Activated CD4-positive, alpha-beta memory T cell treated with anti-CD3 and anti-CD28 coated beads, Interleukin-2, amount 10 ng/mL, durations not matched to agents 7 days and 5 days (primary cell): ENCODE measurements around the gene CCL4. TPM values are rescaled to one million over a fixed set of nuclear protein-coding genes. Genes with fewer than 3 reads are reported as not detected.
"Not testable (repeated sequence)": the region's sequence is repeated elsewhere in the genome, so short reads cannot be mapped to it uniquely, and the experiment has no call there.

Experiments used
- CTCF ChIA-PET: fragments of 350-600 bp; sonication (Branson Sonifier 250); formaldehyde crosslinking; loops from one replicate; lab custom pipeline; 2021; ENCODE audit warnings: antibody characterized with exemption, inconsistent platforms; lab: Charles Lee
- POLR2A ChIA-PET: fragments of 350-600 bp; sonication (Branson Sonifier 250); formaldehyde crosslinking; loops from one replicate; lab custom pipeline; 2021; ENCODE audit warnings: antibody characterized with exemption; lab: Charles Lee
- DNase-seq: peaks from one replicate; pipeline ENCODE4 v3.0.0-alpha.2; 2020
- H3K27ac Mint-ChIP-seq: one replicate; pipeline ENCODE4 v1.8.0; 2021; ENCODE audit warnings: mild to moderate bottlenecking, mixed read lengths
- H3K27me3 Mint-ChIP-seq: one replicate; pipeline ENCODE4 v1.8.0; 2021; ENCODE audit warnings: mixed read lengths
- H3K36me3 Mint-ChIP-seq: one replicate; pipeline ENCODE4 v1.8.0; 2021; ENCODE audit warnings: low read depth, mixed read lengths
- H3K4me1 Mint-ChIP-seq: one replicate; pipeline ENCODE4 v1.8.0; 2021; ENCODE audit warnings: mixed read lengths
- H3K4me3 Mint-ChIP-seq: one replicate; pipeline ENCODE4 v1.8.0; 2021; ENCODE audit warnings: mild to moderate bottlenecking, mixed read lengths
- H3K9me3 Mint-ChIP-seq: one replicate; pipeline ENCODE4 v1.8.0; 2021; ENCODE audit warnings: mixed read lengths
- total RNA-seq, 2 experiments: library from RNA; stranded (reverse); gene quantifications; one replicate each; pipeline ENCODE4 v1.2.3, GENCODE V29; 2021

CCL4 gene
- total RNA-seq, 2 experiments from 2014 or later, result 46.8 to 50.4 TPM

DNA sequence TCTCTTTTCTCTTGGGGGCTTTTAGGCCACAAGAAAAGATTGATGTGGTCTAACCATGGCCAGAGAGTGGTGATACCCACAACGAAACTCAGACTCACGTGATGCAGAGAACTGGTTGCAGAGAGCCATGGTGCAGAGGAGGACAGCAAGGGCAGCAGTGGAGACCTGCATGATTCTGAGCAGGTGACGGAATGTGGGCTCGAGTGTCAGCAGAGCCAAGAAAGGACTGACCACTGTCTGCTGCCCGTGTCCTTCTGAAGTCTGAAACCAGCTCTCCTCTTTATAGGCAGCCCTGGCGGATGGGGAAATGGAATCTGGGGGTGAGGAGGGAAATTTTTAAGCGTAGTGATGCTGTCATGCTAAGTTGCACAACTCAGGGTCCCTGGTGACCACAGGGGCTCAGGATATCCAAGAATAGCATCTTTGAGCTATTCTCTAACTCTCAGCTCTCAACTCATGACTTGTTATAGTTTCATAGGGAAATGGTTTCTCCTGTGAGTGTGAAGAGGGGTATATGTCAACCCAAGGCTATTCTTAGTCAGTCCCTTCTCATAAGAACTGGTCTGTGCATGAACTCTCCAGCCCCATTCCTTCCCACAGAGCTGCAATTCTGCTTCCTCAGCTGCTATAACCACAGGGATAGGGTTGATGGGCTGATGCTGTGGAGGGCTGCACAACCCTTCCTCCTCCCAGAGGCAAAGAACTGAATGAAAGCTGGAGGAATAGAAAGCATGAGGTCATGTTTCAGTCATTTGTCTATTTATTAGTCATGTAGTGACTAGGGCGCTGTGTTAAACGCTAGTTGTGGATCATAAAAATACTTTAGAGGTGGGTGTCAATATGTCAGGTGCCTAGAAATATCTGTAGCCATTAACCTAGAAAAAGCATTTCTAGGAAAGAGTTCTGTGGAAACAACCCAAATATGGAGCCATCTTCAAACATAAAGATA lies 13.5 kb upstream of the CCL4 start, which contains the start of gene CCL3:
TSS of gene CCL3 (minus strand) at position 256 of the 949 bp plus-strand sequence. CDS start at position 171, 85 bp downstream.
- Mint-ChIP-seq H3K9me3 (no peaks in the 10 kb centered on the region), H3K27ac (peak within 1 kb of the TSS; percentile 78), H3K36me3 (no peaks in the 10 kb centered on the region), H3K4me1 (peaks cover 67% of the 10 kb centered on the region), H3K27me3 (no peaks in the 10 kb centered on the region), H3K4me3 (peak within 1 kb of the TSS; percentile 52)
- CTCF ChIA-PET, result interaction anchor here (0.8 to 1.6 kb wide), 2 partner anchors 17 to 121 kb away, joined by 3 to 7 read pairs; no protein-coding TSS in a partner anchor
- POLR2A ChIA-PET, result interaction anchor here (0.8 to 1.4 kb wide), 3 partner anchors 13 to 16 kb away, joined by 3 to 7 read pairs (median 4); no protein-coding TSS in a partner anchor
- DNase-seq, result peak; percentile 47

DNA sequence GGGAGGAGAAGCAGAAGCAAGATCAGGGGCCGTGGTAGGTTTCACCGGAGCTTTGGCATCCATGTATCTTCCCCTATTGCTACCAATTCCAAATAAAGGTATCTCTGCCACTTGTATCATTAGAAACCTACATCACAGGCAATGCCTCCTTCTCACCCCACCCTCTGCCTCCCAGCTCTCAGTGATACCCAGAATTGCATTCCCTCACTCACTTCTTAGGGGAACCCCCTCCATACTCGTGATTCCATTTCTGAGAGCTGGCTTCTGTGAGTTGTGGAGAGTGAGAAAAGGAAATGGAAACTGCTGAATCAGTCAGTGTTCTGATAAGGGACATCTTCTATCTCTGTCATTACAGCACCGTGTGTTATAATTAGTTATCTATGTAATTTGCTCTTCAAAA lies 11.4 kb upstream of the CCL4 start:
- H3K36me3 Mint-ChIP-seq, result no peaks in the 10 kb centered on the region
- peak overlapping the region; percentile 60 for H3K27ac Mint-ChIP-seq
- DNase-seq, result peak; percentile 52
- ChIA-PET CTCF (interaction anchor here (0.9 kb wide), 1 partner anchor 20 kb away, joined by 5 read pairs; no protein-coding TSS in a partner anchor), POLR2A (no interaction called here)
- H3K27me3 Mint-ChIP-seq, result no peaks in the 10 kb centered on the region
- H3K9me3 Mint-ChIP-seq, result no peaks in the 10 kb centered on the region
- H3K4me1 Mint-ChIP-seq, result peaks cover 66% of the 10 kb centered on the region
- H3K4me3 Mint-ChIP-seq, result no peak overlapping the region

DNA sequence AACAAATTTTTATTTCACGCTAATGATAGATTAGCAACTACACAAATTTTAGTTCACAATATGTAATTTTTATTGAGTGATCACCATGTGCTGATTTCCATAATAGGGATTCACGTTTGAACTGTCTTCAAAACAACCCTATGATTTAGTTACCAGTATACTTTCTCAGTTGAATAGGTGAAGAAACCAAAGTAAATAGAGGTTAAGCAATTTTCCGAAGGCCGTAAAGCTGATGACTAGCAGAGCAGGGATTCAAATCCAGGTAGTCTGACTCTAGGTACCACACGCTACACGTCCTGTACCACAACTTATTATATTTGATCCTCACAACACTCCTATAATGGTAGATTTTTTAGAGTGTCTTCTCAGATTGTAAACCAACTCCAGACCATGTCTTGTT lies 10.9 kb upstream of the CCL4 start:
- CTCF ChIA-PET, result interaction anchor here (1.0 kb wide), 1 partner anchor 20 kb away, joined by 3 read pairs; no protein-coding TSS in a partner anchor
- H3K4me3 Mint-ChIP-seq, H3K9me3 Mint-ChIP-seq, DNase-seq, H3K27me3 Mint-ChIP-seq, POLR2A ChIA-PET, H3K36me3 Mint-ChIP-seq, H3K27ac Mint-ChIP-seq: not testable (repeated sequence)
- H3K4me1 Mint-ChIP-seq, result peaks cover 64% of the 10 kb centered on the region

DNA sequence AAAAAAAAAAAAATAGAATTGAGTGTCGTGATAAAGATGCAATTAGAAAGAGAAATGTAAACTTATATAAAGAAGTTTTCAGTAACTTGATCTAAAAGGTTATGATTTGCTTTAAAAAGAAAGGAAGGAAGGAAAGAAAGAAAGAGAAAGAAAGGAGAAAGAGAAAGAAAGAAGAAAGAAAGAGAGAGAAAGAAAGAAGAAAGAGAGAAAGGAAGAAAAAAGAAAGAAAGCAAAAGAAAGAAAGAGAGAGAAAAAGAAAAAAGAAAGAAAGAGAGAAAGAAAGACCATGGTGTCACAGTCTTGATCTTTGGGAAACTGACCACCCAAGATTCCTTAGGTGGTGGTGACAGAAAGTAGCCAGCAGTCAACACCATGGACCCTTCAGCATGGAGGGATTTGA lies 9.4 kb upstream of the CCL4 start:
- no peak overlapping the region for H3K4me3 Mint-ChIP-seq
- H3K4me1 Mint-ChIP-seq, result peaks cover 55% of the 10 kb centered on the region
- ChIA-PET CTCF (no interaction called here), POLR2A (no interaction called here)
- DNase-seq, result no peak
- H3K9me3 Mint-ChIP-seq, result no peaks in the 10 kb centered on the region
- H3K27ac Mint-ChIP-seq, result no peak overlapping the region
- no peaks in the 10 kb centered on the region for H3K27me3 Mint-ChIP-seq
- H3K36me3 Mint-ChIP-seq, result no peaks in the 10 kb centered on the region

DNA sequence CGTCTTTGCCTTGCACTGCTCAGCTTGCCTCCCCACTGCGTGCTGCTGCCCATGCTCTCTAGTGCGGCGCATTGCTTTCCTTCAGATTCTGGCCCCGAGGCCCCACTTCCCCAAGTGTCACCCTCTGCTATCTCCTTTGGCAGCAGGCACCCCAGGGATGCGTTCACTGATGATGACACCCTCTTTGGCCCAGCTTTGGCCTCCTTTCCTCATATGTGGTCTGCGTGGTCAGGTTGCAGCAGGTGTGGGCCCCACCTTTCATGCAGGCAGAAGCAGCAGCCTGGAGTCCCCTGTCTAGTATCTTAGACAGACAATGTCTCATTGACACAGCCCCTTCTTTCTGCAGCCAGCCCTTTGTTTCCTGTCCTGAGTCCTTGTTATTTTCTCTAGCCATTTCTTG lies 8.9 kb upstream of the CCL4 start:
- no peaks in the 10 kb centered on the region for H3K36me3 Mint-ChIP-seq
- CTCF ChIA-PET, result no interaction called here
- no peak overlapping the region for H3K27ac Mint-ChIP-seq
- no peaks in the 10 kb centered on the region for H3K27me3 Mint-ChIP-seq
- H3K4me1 Mint-ChIP-seq, result peaks cover 52% of the 10 kb centered on the region
- no peak overlapping the region for H3K4me3 Mint-ChIP-seq
- no peak for DNase-seq
- no peaks in the 10 kb centered on the region for H3K9me3 Mint-ChIP-seq
- POLR2A ChIA-PET, result no interaction called here

DNA sequence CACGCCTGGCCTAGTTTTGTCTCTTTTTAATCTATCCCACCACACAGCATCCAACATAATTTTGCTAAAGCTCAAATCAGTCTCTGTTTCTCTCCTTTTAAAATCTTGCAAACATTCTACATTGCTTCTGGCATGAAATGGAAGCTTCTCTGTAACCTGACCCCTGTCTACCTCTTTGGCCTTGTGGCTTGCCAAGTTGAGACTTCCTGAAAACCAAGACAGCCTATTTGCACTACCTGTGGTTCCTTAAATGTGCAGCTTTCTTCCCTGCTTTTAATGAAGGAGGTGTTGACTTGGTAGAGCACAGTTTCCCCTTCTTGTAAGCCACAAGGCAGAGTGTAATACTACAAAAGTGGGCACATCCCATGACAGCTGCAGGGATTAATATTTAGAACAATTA lies 7.6 kb upstream of the CCL4 start:
- no peak for DNase-seq
- Mint-ChIP-seq H3K4me1 (peaks cover 42% of the 10 kb centered on the region), H3K27me3 (peaks cover 3% of the 10 kb centered on the region), H3K36me3 (no peaks in the 10 kb centered on the region), H3K9me3 (no peaks in the 10 kb centered on the region), H3K4me3 (no peak overlapping the region), H3K27ac (no peak overlapping the region)
- ChIA-PET POLR2A (no interaction called here), CTCF (interaction anchor here (0.9 to 1.2 kb wide), 2 partner anchors 23 to 269 kb away, joined by 3 read pairs; no protein-coding TSS in a partner anchor)

DNA sequence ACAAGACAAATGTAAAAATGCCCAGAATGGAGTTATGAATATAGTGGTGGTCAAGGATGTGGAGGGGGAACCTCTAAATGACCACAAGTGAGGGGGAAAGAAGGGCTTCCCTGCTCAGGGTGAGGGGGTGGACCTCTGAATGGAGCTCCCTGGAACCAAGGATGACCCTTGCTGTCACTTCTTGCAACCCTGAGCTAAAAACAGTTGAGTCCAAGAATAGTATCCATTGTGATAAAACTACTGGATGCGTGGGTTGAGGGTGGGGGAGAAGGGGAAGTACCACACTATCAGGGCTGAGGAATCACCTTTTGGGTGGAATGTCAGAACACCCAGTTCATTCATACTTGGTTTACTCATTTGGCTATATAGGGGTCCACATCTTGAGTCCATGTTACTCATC lies 4.6 kb upstream of the CCL4 start:
- H3K27ac Mint-ChIP-seq, H3K4me3 Mint-ChIP-seq, H3K9me3 Mint-ChIP-seq, H3K27me3 Mint-ChIP-seq, H3K36me3 Mint-ChIP-seq, DNase-seq, POLR2A ChIA-PET: not testable (repeated sequence)
- peaks cover 35% of the 10 kb centered on the region for H3K4me1 Mint-ChIP-seq
- CTCF ChIA-PET, result interaction anchor here (1.5 kb wide), 1 partner anchor 27 kb away, joined by 3 read pairs; no protein-coding TSS in a partner anchor

DNA sequence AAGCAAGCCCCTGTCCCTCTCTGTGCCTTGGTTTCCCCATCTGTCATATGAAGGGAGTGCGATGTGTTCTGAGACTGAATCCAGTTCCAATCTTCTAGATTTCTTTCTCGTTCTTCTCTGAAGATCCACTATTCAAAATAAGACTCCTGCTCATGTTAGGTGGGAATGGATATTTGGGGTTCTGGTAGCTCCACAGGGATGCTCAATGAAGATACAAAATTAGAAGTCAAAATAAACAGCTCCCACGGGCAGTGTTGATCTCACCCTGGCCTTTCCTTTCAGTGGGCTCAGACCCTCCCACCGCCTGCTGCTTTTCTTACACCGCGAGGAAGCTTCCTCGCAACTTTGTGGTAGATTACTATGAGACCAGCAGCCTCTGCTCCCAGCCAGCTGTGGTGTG lies 619 bp downstream of the CCL4 start:
- peak overlapping the region; percentile 50 for H3K27ac Mint-ChIP-seq
- DNase-seq, H3K9me3 Mint-ChIP-seq, H3K36me3 Mint-ChIP-seq, H3K27me3 Mint-ChIP-seq, CTCF ChIA-PET: not testable (repeated sequence)
- H3K4me3 Mint-ChIP-seq, result peak overlapping the region; percentile 49
- POLR2A ChIA-PET, result interaction anchor here (0.6 kb wide), 1 partner anchor 18 kb away, joined by 4 read pairs; no protein-coding TSS in a partner anchor
- peaks cover 33% of the 10 kb centered on the region for H3K4me1 Mint-ChIP-seq

DNA sequence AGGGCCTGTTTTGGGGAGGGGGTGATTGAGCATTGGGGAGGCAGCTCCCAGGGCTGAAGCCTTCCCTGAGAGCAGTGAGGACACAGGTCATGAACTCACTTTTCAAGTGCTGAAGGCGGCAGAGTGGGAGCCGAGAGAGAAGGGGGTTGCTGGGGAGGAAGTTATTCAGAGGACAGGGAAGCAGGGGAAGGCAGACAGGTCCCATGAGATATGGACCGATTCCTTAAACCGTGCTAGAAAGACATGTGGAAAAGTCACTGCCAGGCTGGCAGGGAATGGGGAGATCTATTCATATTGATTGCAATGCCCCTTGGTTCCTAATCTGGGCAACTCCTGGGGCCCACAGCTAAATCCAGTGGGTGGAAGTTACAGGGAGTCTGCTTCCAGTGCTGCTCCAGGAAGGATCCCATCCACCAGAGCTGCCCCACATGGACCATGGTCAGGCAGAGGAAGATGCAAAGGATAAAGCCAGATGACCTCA lies 1.1 kb downstream of the CCL4 start:
- peaks cover 5% of the 10 kb centered on the region for H3K27me3 Mint-ChIP-seq
- H3K9me3 Mint-ChIP-seq, result no peaks in the 10 kb centered on the region
- H3K27ac Mint-ChIP-seq, result peak overlapping the region; percentile 50
- H3K4me3 Mint-ChIP-seq, result peak overlapping the region; percentile 49
- H3K36me3 Mint-ChIP-seq, result no peaks in the 10 kb centered on the region
- no peak for DNase-seq
- H3K4me1 Mint-ChIP-seq, result peaks cover 31% of the 10 kb centered on the region
- ChIA-PET CTCF (no interaction called here), POLR2A (interaction anchor here (0.6 kb wide), 1 partner anchor 19 kb away, joined by 4 read pairs; no protein-coding TSS in a partner anchor)

DNA sequence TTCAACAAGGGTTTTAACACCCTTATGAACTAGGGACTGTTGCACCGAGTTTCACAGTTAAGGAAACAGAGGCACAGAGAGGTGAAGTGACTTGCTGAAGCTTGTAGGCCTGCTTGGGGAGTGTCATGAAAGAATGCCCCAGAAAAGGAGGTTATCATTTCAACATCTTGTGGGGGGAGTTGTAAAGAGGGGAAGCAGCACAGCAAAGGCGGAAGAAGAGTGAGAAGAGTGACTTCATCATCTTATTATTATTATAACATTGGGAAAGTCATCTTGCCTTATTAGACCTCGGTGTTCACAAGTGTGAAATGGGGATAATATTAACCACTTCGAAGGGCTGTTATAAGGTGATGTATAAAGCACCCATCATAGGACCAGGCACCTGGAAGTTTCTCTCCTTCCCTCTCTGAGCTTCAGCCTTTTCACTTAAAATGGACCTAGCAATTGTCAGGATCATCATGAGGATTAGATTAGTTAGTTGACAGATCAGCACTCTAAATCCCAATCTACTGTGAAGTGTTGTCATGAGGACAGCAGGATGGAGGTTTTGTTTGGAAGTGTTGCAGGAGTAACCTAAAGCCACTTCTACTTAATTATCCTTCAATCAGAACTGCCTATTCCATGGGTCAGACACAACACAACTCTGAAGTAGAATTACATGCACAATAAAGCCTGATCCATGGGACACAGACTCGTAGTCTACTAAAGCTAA lies 2.3 kb downstream of the CCL4 start:
- no peaks in the 10 kb centered on the region for H3K36me3 Mint-ChIP-seq
- H3K27ac Mint-ChIP-seq, result no peak overlapping the region
- DNase-seq, result no peak
- H3K9me3 Mint-ChIP-seq, result no peaks in the 10 kb centered on the region
- ChIA-PET CTCF (no interaction called here), POLR2A (no interaction called here)
- peaks cover 3% of the 10 kb centered on the region for H3K27me3 Mint-ChIP-seq
- H3K4me1 Mint-ChIP-seq, result peaks cover 31% of the 10 kb centered on the region
- no peak overlapping the region for H3K4me3 Mint-ChIP-seq

DNA sequence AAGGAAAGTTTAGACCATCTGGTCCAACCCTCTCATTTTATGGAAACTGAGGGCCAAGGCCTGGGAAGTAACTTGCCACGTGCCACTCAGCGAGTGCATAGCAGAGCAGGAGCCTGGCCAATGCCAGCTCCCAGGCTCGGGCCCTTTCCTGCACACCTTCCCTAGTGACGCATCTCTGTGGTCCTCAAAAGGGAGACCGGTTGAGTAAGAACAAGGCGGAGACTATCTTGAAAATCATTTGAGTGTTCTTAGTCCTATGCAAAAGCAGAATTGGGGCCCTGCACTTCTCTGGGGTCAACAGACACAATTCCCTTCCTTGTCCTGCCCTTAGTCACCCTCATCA lies 2.8 kb downstream of the CCL4 start:
- H3K4me1 Mint-ChIP-seq, result peaks cover 31% of the 10 kb centered on the region
- ChIA-PET POLR2A (no interaction called here), CTCF (no interaction called here)
- H3K27me3 Mint-ChIP-seq, result peaks cover 3% of the 10 kb centered on the region
- no peak overlapping the region for H3K27ac Mint-ChIP-seq
- no peak overlapping the region for H3K4me3 Mint-ChIP-seq
- H3K9me3 Mint-ChIP-seq, result no peaks in the 10 kb centered on the region
- no peaks in the 10 kb centered on the region for H3K36me3 Mint-ChIP-seq
- no peak for DNase-seq

DNA sequence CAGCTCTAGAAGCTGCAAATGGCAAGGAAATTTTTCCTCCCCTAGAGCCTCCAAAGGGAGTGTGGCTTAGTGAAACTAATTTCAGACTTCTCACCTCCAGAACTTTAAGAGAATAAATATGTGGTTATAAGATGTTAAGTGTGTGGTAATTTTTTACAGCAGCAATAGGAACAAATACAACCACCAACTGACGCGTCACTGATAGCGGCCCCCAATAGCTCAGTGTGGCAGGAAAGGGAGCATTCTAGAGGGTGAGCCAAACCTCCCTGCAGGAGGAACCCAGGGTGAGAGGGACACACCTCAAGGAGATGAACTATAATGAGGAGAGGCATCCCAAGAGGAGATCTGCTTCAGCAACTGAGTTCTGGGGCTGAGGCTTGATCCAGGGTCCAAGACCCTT lies 4.0 kb downstream of the CCL4 start:
- Mint-ChIP-seq H3K9me3 (peaks cover 5% of the 10 kb centered on the region), H3K4me1 (peaks cover 30% of the 10 kb centered on the region), H3K4me3 (no peak overlapping the region), H3K36me3 (no peaks in the 10 kb centered on the region), H3K27ac (no peak overlapping the region), H3K27me3 (peaks cover 3% of the 10 kb centered on the region)
- ChIA-PET POLR2A (no interaction called here), CTCF (no interaction called here)
- DNase-seq, result no peak

DNA sequence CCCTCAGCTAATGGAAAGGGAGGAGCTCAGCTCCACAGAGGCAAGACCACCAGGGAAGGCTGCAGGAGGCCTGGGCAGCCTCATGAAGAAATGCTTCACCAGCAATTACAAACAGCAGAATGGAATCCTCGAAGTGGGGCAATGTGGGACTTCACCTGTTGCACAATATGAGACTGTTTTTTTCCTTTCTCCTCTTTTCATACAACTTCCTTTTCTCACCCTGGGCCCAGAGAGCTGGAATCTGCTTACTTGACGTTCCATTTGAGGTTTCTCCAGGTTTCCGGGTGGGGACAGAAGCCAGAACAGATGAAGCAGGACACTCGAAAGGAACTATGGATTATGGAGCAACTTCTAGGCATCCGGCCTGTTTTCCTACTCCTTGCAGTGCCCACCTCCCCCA lies 4.6 kb downstream of the CCL4 start:
- H3K27ac Mint-ChIP-seq, H3K27me3 Mint-ChIP-seq, H3K4me3 Mint-ChIP-seq, CTCF ChIA-PET, POLR2A ChIA-PET, H3K36me3 Mint-ChIP-seq, H3K9me3 Mint-ChIP-seq, DNase-seq: not testable (repeated sequence)
- H3K4me1 Mint-ChIP-seq, result peaks cover 23% of the 10 kb centered on the region
